Measurements from ENCODE around the gene TSSC4. TPM values are rescaled to one million over a fixed set of nuclear protein-coding genes. Genes with fewer than 3 reads are reported as not detected.

The TSSC4 gene
- total RNA-seq, 2 experiments from 2014 or later = 41.9 to 42.0 TPM

GRCh38 chr11:2400762-2401435 is 349 bp downstream of the TSSC4 start:
- no peaks in the 10 kb centered on the region for H3K27me3 Mint-ChIP-seq (ENCODE audit: low read depth)
- H3K27ac Mint-ChIP-seq = peak overlapping the region; percentile 76
- no peaks in the 10 kb centered on the region for H3K9me3 Mint-ChIP-seq
- H3K36me3 Mint-ChIP-seq (ENCODE audit: low read depth) = peaks cover 4% of the 10 kb centered on the region
- CTCF ChIA-PET = interaction anchor here (0.6 to 6.1 kb wide), 7 partner anchors 14 to 130 kb away, joined by 4 to 38 read pairs (median 6); partner anchors contain the start of genes C11orf21 and TSPAN32
- peak overlapping the region; percentile 84 for H3K4me3 Mint-ChIP-seq
- intact Hi-C loops (cut with micrococcal nuclease) = loop anchor here (1.0 to 5.0 kb wide), 10 partner anchors 19 to 590 kb away; partner anchors contain the start of genes C11orf21, CD81, CDKN1C and KCNQ1
- peaks cover 16% of the 10 kb centered on the region for H3K4me1 Mint-ChIP-seq (ENCODE audit: low read depth)
- DNase-seq = no peak

- CTCF ChIA-PET = interaction anchor here (0.6 to 6.1 kb wide), 6 partner anchors 10 to 130 kb away, joined by 3 to 38 read pairs (median 6); no protein-coding TSS in a partner anchor
- H3K9me3 Mint-ChIP-seq = no peaks in the 10 kb centered on the region
- H3K27ac Mint-ChIP-seq = no peak overlapping the region
- H3K4me3 Mint-ChIP-seq = peak overlapping the region; percentile 84
- H3K36me3 Mint-ChIP-seq (ENCODE audit: low read depth) = peaks cover 4% of the 10 kb centered on the region
- no peaks in the 10 kb centered on the region for H3K27me3 Mint-ChIP-seq (ENCODE audit: low read depth)
- intact Hi-C loops (cut with micrococcal nuclease) = loop anchor here (2.0 to 5.0 kb wide), 2 partner anchors 204 to 589 kb away; no protein-coding TSS in a partner anchor
- H3K4me1 Mint-ChIP-seq (ENCODE audit: low read depth) = peaks cover 16% of the 10 kb centered on the region
- no peak for DNase-seq
These were observed 960 bp downstream of the TSSC4 start for GRCh38 chr11:2401436-2401984.

GRCh38 chr11:2402106-2402505 is 1.6 kb downstream of the TSSC4 start:
- no peak for DNase-seq
- CTCF ChIA-PET = interaction anchor here (0.6 to 6.1 kb wide), 4 partner anchors 10 to 97 kb away, joined by 3 to 38 read pairs (median 14); no protein-coding TSS in a partner anchor
- Mint-ChIP-seq H3K4me3 (peak overlapping the region; percentile 84), H3K36me3 (ENCODE audit: low read depth) (peaks cover 4% of the 10 kb centered on the region), H3K9me3 (no peaks in the 10 kb centered on the region), H3K27ac (no peak overlapping the region), H3K4me1 (ENCODE audit: low read depth) (peaks cover 16% of the 10 kb centered on the region), H3K27me3 (ENCODE audit: low read depth) (no peaks in the 10 kb centered on the region)
- intact Hi-C loops (cut with micrococcal nuclease) = loop anchor here (5.0 kb wide), 1 partner anchor 205 kb away; no protein-coding TSS in a partner anchor

GRCh38 chr11:2402890-2403645 is 2.5 kb downstream of the TSSC4 start:
- no peak for DNase-seq
- Mint-ChIP-seq H3K27me3 (ENCODE audit: low read depth) (no peaks in the 10 kb centered on the region), H3K4me3 (peak overlapping the region; percentile 84), H3K4me1 (ENCODE audit: low read depth) (peaks cover 16% of the 10 kb centered on the region), H3K9me3 (no peaks in the 10 kb centered on the region), H3K27ac (no peak overlapping the region), H3K36me3 (ENCODE audit: low read depth) (peaks cover 4% of the 10 kb centered on the region)
- CTCF ChIA-PET = interaction anchor here (0.6 to 4.2 kb wide), 3 partner anchors 17 to 809 kb away, joined by 3 to 20 read pairs (median 8); no protein-coding TSS in a partner anchor
- intact Hi-C loops (cut with micrococcal nuclease) = loop anchor here (5.0 kb wide), 1 partner anchor 206 kb away; no protein-coding TSS in a partner anchor

- Mint-ChIP-seq H3K27me3 (ENCODE audit: low read depth) (no peaks in the 10 kb centered on the region), H3K9me3 (no peaks in the 10 kb centered on the region), H3K4me3 (no peak overlapping the region), H3K4me1 (ENCODE audit: low read depth) (peaks cover 13% of the 10 kb centered on the region), H3K36me3 (ENCODE audit: low read depth) (peaks cover 4% of the 10 kb centered on the region), H3K27ac (no peak overlapping the region)
- CTCF ChIA-PET = no interaction called here
- no peak for DNase-seq
- intact Hi-C loops (cut with micrococcal nuclease) = loop anchor here (5.0 kb wide), 1 partner anchor 207 kb away; no protein-coding TSS in a partner anchor
These were observed 4.2 kb downstream of the TSSC4 start for GRCh38 chr11:2404735-2405196.

GRCh38 chr11:2406451-2406850 is 5.9 kb downstream of the TSSC4 start:
- H3K27ac Mint-ChIP-seq = no peak overlapping the region
- H3K4me3 Mint-ChIP-seq = no peak overlapping the region
- intact Hi-C loops (cut with micrococcal nuclease) = no loop called here
- H3K27me3 Mint-ChIP-seq (ENCODE audit: low read depth) = no peaks in the 10 kb centered on the region
- peaks cover 11% of the 10 kb centered on the region for H3K4me1 Mint-ChIP-seq (ENCODE audit: low read depth)
- H3K9me3 Mint-ChIP-seq = no peaks in the 10 kb centered on the region
- CTCF ChIA-PET = interaction anchor here (1.0 kb wide), 1 partner anchor 100 kb away, joined by 3 read pairs; no protein-coding TSS in a partner anchor
- peaks cover 3% of the 10 kb centered on the region for H3K36me3 Mint-ChIP-seq (ENCODE audit: low read depth)
- no peak for DNase-seq

- Mint-ChIP-seq H3K27ac (no peak overlapping the region), H3K36me3 (ENCODE audit: low read depth) (peaks cover 3% of the 10 kb centered on the region)
These were observed 6.4 kb downstream of the TSSC4 start for GRCh38 chr11:2406878-2407410.

GRCh38 chr11:2408671-2409070 is 8.1 kb downstream of the TSSC4 start:
- Mint-ChIP-seq H3K36me3 (ENCODE audit: low read depth) (no peaks in the 10 kb centered on the region), H3K9me3 (no peaks in the 10 kb centered on the region), H3K4me3 (no peak overlapping the region), H3K4me1 (ENCODE audit: low read depth) (no peaks in the 10 kb centered on the region), H3K27me3 (ENCODE audit: low read depth) (no peaks in the 10 kb centered on the region), H3K27ac (no peak overlapping the region)
- DNase-seq = no peak
- intact Hi-C loops (cut with micrococcal nuclease) = no loop called here
- CTCF ChIA-PET = interaction anchor here (1.0 to 1.5 kb wide), 2 partner anchors 11 to 12 kb away, joined by 3 to 5 read pairs; no protein-coding TSS in a partner anchor

More at GRCh38 chr11:2406878-2407410, 6.4 kb downstream of the TSSC4 start:
- DNase-seq = no peak
- Mint-ChIP-seq H3K9me3 (no peaks in the 10 kb centered on the region), H3K4me3 (no peak overlapping the region), H3K27me3 (ENCODE audit: low read depth) (no peaks in the 10 kb centered on the region), H3K4me1 (ENCODE audit: low read depth) (peaks cover 6% of the 10 kb centered on the region)
- CTCF ChIA-PET = interaction anchor here (1.0 kb wide), 1 partner anchor 101 kb away, joined by 3 read pairs; no protein-coding TSS in a partner anchor
- intact Hi-C loops (cut with micrococcal nuclease) = no loop called here

- DNase-seq = no peak
- intact Hi-C loops (cut with micrococcal nuclease) = no loop called here
- H3K4me3 Mint-ChIP-seq = no peak overlapping the region
- no peaks in the 10 kb centered on the region for H3K9me3 Mint-ChIP-seq
- CTCF ChIA-PET = interaction anchor here (1.0 to 1.5 kb wide), 2 partner anchors 10 to 12 kb away, joined by 3 to 5 read pairs; no protein-coding TSS in a partner anchor
- no peaks in the 10 kb centered on the region for H3K36me3 Mint-ChIP-seq (ENCODE audit: low read depth)
- H3K27ac Mint-ChIP-seq = no peak overlapping the region
- no peaks in the 10 kb centered on the region for H3K27me3 Mint-ChIP-seq (ENCODE audit: low read depth)
- no peaks in the 10 kb centered on the region for H3K4me1 Mint-ChIP-seq (ENCODE audit: low read depth)
These were observed 8.6 kb downstream of the TSSC4 start for GRCh38 chr11:2409126-2409525.

GRCh38 chr11:2409611-2410468 is 9.3 kb downstream of the TSSC4 start:
- H3K4me3 Mint-ChIP-seq = no peak overlapping the region
- H3K27me3 Mint-ChIP-seq (ENCODE audit: low read depth) = no peaks in the 10 kb centered on the region
- DNase-seq = no peak
- H3K27ac Mint-ChIP-seq = no peak overlapping the region
- no peaks in the 10 kb centered on the region for H3K9me3 Mint-ChIP-seq
- intact Hi-C loops (cut with micrococcal nuclease) = no loop called here
- CTCF ChIA-PET = interaction anchor here (1.0 to 1.5 kb wide), 2 partner anchors 10 to 11 kb away, joined by 3 to 5 read pairs; no protein-coding TSS in a partner anchor
- H3K36me3 Mint-ChIP-seq (ENCODE audit: low read depth) = no peaks in the 10 kb centered on the region
- H3K4me1 Mint-ChIP-seq (ENCODE audit: low read depth) = no peaks in the 10 kb centered on the region

GRCh38 chr11:2410616-2411015 is 10.1 kb downstream of the TSSC4 start:
- no peak overlapping the region for H3K4me3 Mint-ChIP-seq
- no peaks in the 10 kb centered on the region for H3K27me3 Mint-ChIP-seq (ENCODE audit: low read depth)
- no peaks in the 10 kb centered on the region for H3K9me3 Mint-ChIP-seq
- H3K27ac Mint-ChIP-seq = no peak overlapping the region
- CTCF ChIA-PET = no interaction called here
- intact Hi-C loops (cut with micrococcal nuclease) = no loop called here
- H3K36me3 Mint-ChIP-seq (ENCODE audit: low read depth) = no peaks in the 10 kb centered on the region
- no peaks in the 10 kb centered on the region for H3K4me1 Mint-ChIP-seq (ENCODE audit: low read depth)
- no peak for DNase-seq
